Hair follicular keratinocyte (primary cell): ENCODE data around the gene LNPEP. TPM values are rescaled to one million over a fixed set of nuclear protein-coding genes. Genes with fewer than 3 reads are reported as not detected.

Source experiments
- total RNA-seq: library from RNA; depleted of rRNA; stranded (reverse); fragments of >200 nt; gene quantifications from 2 replicates; pipeline ENCODE4 v1.2.3, GENCODE V29; 2015

Gene LNPEP
- 20.4 and 22.8 TPM in 2 replicates for total RNA-seq

GRCh38 chr5:96935559-96936430 is at the start of gene LNPEP:
TSS of gene LNPEP (plus strand) at chr5:96936080. CDS start at chr5:96936156, 76 bp downstream.

Other genes with a start within 250 kb of the LNPEP start
- 25.2 and 35.2 TPM in 2 replicates for gene ERAP1, start 128.1 kb upstream of the LNPEP start, total RNA-seq
- gene ERAP2, start 59.6 kb upstream of the LNPEP start, total RNA-seq = 14.2 and 22.2 TPM in 2 replicates
- gene LIX1, start 206.5 kb downstream of the LNPEP start, total RNA-seq = under 0.01 TPM in 1 of 2 replicates, not detected in the other
- gene RIOK2, start 247.2 kb downstream of the LNPEP start, total RNA-seq = 12.4 and 19.7 TPM in 2 replicates